ENCODE measurements around the gene NOTCH4. TPM values are rescaled to one million over a fixed set of nuclear protein-coding genes. Genes with fewer than 3 reads are reported as not detected.

NOTCH4 gene
- total and polyA plus RNA-seq, 9 of the 15 experiments (the other 6 are each of a cell fraction or from before 2014, with no cell fraction given), result 0.24 to 4.3 (median 1.7) TPM

DNA sequence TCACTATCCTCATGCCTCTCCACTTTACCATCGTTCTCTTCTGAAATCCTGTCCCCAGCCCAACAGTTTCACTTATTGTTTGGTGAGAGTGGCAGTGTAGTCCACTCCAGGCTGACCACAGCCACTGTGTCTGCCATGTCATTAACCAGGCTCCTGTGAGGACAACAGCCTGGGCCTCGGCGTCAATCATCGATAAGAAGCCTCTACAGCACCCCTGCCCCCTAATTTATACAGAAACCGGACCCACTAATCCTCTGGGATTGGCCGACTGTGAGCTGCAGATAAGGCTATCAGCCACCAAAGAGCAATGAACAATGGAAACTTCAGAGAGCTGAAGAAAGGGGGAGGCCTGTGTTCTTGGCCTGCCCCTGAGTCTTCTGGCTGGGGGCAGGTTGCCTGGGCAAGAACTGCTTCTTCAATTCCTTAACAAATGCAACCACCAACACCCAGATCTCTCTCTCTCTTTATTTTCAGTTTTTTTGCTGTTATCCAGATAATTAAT, 56.1 kb downstream of the NOTCH4 start (continued):
- TF ChIP-seq, protein P1, sequence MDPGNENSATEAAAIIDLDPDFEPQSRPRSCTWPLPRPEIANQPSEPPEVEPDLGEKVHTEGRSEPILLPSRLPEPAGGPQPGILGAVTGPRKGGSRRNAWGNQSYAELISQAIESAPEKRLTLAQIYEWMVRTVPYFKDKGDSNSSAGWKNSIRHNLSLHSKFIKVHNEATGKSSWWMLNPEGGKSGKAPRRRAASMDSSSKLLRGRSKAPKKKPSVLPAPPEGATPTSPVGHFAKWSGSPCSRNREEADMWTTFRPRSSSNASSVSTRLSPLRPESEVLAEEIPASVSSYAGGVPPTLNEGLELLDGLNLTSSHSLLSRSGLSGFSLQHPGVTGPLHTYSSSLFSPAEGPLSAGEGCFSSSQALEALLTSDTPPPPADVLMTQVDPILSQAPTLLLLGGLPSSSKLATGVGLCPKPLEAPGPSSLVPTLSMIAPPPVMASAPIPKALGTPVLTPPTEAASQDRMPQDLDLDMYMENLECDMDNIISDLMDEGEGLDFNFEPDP (CRISPR knock-in tag; IDR thresholded peaks at IDR 0.05), result no peak
- TF ChIP-seq BRCA1 (IDR thresholded peaks at IDR 0.05), result no peak
- TF ChIP-seq BRCA1 (CRISPR knock-in tag; IDR thresholded peaks at IDR 0.05), result no peak
- TF ChIP-seq, protein P2, sequence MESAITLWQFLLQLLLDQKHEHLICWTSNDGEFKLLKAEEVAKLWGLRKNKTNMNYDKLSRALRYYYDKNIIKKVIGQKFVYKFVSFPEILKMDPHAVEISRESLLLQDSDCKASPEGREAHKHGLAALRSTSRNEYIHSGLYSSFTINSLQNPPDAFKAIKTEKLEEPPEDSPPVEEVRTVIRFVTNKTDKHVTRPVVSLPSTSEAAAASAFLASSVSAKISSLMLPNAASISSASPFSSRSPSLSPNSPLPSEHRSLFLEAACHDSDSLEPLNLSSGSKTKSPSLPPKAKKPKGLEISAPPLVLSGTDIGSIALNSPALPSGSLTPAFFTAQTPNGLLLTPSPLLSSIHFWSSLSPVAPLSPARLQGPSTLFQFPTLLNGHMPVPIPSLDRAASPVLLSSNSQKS (CRISPR knock-in tag; IDR thresholded peaks at IDR 0.05), result no peak
- peak; percentile 89 for TF ChIP-seq RNF2 (IDR thresholded peaks at IDR 0.05)
- TF ChIP-seq DDX20 (tag; IDR thresholded peaks at IDR 0.05; ENCODE audit: low read depth), result no peak
- TF ChIP-seq, protein P3, sequence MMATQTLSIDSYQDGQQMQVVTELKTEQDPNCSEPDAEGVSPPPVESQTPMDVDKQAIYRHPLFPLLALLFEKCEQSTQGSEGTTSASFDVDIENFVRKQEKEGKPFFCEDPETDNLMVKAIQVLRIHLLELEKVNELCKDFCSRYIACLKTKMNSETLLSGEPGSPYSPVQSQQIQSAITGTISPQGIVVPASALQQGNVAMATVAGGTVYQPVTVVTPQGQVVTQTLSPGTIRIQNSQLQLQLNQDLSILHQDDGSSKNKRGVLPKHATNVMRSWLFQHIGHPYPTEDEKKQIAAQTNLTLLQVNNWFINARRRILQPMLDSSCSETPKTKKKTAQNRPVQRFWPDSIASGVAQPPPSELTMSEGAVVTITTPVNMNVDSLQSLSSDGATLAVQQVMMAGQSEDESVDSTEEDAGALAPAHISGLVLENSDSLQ (IDR thresholded peaks at IDR 0.05), result peak; percentile 98
- TF ChIP-seq PTTG1 (tag; IDR thresholded peaks at IDR 0.05; ENCODE audit: low read depth), result peak; percentile 51; the same call in 1 of the 2 replicates
- no peak for TF ChIP-seq ZNF121 (CRISPR knock-in tag; conservative IDR thresholded peaks at IDR 0.05)
- no peak for TF ChIP-seq ZNF699 (CRISPR knock-in tag; IDR thresholded peaks at IDR 0.05; ENCODE audit: insufficient replicate concordance)
- no peak for TF ChIP-seq BRD9 (IDR thresholded peaks at IDR 0.05; ENCODE audit: low read depth, partially characterized antibody)
- TF ChIP-seq HMG20A (CRISPR knock-in tag; conservative IDR thresholded peaks at IDR 0.05), result no peak
- TF ChIP-seq SMAD3 (CRISPR knock-in tag; conservative IDR thresholded peaks at IDR 0.05), result peak; percentile 92
- TF ChIP-seq MXI1 (IDR thresholded peaks at IDR 0.05; ENCODE audit: low read depth, low read length), result peak; percentile 38; the same call in 1 of the 2 replicates
- no peak for TF ChIP-seq MYBL2 (IDR thresholded peaks at IDR 0.05; ENCODE audit: low read depth)
- no peak for TF ChIP-seq MYBL2 (CRISPR knock-in tag; IDR thresholded peaks at IDR 0.05; ENCODE audit: borderline replicate concordance)
- TF ChIP-seq, protein P4, sequence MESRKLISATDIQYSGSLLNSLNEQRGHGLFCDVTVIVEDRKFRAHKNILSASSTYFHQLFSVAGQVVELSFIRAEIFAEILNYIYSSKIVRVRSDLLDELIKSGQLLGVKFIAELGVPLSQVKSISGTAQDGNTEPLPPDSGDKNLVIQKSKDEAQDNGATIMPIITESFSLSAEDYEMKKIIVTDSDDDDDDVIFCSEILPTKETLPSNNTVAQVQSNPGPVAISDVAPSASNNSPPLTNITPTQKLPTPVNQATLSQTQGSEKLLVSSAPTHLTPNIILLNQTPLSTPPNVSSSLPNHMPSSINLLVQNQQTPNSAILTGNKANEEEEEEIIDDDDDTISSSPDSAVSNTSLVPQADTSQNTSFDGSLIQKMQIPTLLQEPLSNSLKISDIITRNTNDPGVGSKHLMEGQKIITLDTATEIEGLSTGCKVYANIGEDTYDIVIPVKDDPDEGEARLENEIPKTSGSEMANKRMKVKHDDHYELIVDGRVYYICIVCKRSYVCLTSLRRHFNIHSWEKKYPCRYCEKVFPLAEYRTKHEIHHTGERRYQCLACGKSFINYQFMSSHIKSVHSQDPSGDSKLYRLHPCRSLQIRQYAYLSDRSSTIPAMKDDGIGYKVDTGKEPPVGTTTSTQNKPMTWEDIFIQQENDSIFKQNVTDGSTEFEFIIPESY (CRISPR knock-in tag; IDR thresholded peaks at IDR 0.05), result no peak; the same call in none of the 2 replicates
- TF ChIP-seq NCOA6 (IDR thresholded peaks at IDR 0.05), result no peak
- TF ChIP-seq ASH1L (IDR thresholded peaks at IDR 0.05; ENCODE audit: borderline replicate concordance, low read depth, partially characterized antibody), result no peak
- no peak for TF ChIP-seq JUNB (CRISPR knock-in tag; conservative IDR thresholded peaks at IDR 0.05)
- TF ChIP-seq, protein P5, sequence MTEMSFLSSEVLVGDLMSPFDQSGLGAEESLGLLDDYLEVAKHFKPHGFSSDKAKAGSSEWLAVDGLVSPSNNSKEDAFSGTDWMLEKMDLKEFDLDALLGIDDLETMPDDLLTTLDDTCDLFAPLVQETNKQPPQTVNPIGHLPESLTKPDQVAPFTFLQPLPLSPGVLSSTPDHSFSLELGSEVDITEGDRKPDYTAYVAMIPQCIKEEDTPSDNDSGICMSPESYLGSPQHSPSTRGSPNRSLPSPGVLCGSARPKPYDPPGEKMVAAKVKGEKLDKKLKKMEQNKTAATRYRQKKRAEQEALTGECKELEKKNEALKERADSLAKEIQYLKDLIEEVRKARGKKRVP (CRISPR knock-in tag; IDR thresholded peaks at IDR 0.05), result peak; percentile 70
- TF ChIP-seq TCF7 (IDR thresholded peaks at IDR 0.05; ENCODE audit: borderline replicate concordance), result no peak; the same call in 1 of the 2 replicates
- peak in 1 of 2 experiments; percentile 15; a peak in 1 of 4 replicates for TF ChIP-seq KDM4B (IDR thresholded peaks at IDR 0.05; ENCODE audit: borderline replicate concordance in 2 of 2, low read depth in 1 of 2)
- TF ChIP-seq HDAC6 (IDR thresholded peaks at IDR 0.05; ENCODE audit: low read depth, low read length), result no peak

All from K562 (cell line).